ENCODE measurements around the gene PREX1.
A peak's percentile ranks its signal among the peaks of the same experiment; 100 is the strongest.

The PREX1 gene

GRCh38 chr20:48624315-48625020 is 203.3 kb downstream of the PREX1 start:
- no peak for DNase-seq (ENCODE audit: low read depth in 2 of 2)

GRCh38 chr20:48623906-48624265 is 203.9 kb downstream of the PREX1 start:
- no peak for DNase-seq (ENCODE audit: low read depth in 2 of 2)

- no peak for DNase-seq (ENCODE audit: low read depth in 2 of 2)
Observed at GRCh38 chr20:48623176-48623905, 204.5 kb downstream of the PREX1 start.

- no peak for DNase-seq (ENCODE audit: low read depth in 2 of 2)
Observed at GRCh38 chr20:48622421-48622820, 205.4 kb downstream of the PREX1 start.

- no peak for DNase-seq (ENCODE audit: low read depth in 2 of 2)
Observed at GRCh38 chr20:48621376-48622078, 206.3 kb downstream of the PREX1 start.

GRCh38 chr20:48620507-48621375 is 207.1 kb downstream of the PREX1 start:
- DNase-seq (ENCODE audit: low read depth in 2 of 2) = peak; percentile 10 to 39

- no peak for DNase-seq (ENCODE audit: low read depth in 2 of 2)
Observed at GRCh38 chr20:48620154-48620506, 207.7 kb downstream of the PREX1 start.

- no peak for DNase-seq (ENCODE audit: low read depth in 2 of 2)
Observed at GRCh38 chr20:48619126-48620101, 208.4 kb downstream of the PREX1 start.

GRCh38 chr20:48618631-48619030 is 209.2 kb downstream of the PREX1 start:
- no peak for DNase-seq (ENCODE audit: low read depth in 2 of 2)

- no peak for DNase-seq (ENCODE audit: low read depth in 2 of 2)
Observed at GRCh38 chr20:48618052-48618451, 209.7 kb downstream of the PREX1 start.

- no peak for DNase-seq (ENCODE audit: low read depth in 2 of 2)
Observed at GRCh38 chr20:48617481-48617880, 210.3 kb downstream of the PREX1 start.

- no peak for DNase-seq (ENCODE audit: low read depth in 2 of 2)
Observed at GRCh38 chr20:48616481-48616880, 211.3 kb downstream of the PREX1 start.

GRCh38 chr20:48615871-48616270 is 211.9 kb downstream of the PREX1 start:
- no peak for DNase-seq (ENCODE audit: low read depth in 2 of 2)

GRCh38 chr20:48614593-48615274 is 213.1 kb downstream of the PREX1 start:
- DNase-seq (ENCODE audit: low read depth in 2 of 2) = no peak

- no peak for DNase-seq (ENCODE audit: low read depth in 2 of 2)
Observed at GRCh38 chr20:48613926-48614325, 213.9 kb downstream of the PREX1 start.

GRCh38 chr20:48612335-48612734 is 215.5 kb downstream of the PREX1 start:
- DNase-seq (ENCODE audit: low read depth in 2 of 2) = no peak

GRCh38 chr20:48610996-48611395 is 216.8 kb downstream of the PREX1 start:
- DNase-seq (ENCODE audit: low read depth in 2 of 2) = no peak

- no peak for DNase-seq (ENCODE audit: low read depth in 2 of 2)
Observed at GRCh38 chr20:48609491-48609978, 218.3 kb downstream of the PREX1 start.

- no peak for DNase-seq (ENCODE audit: low read depth in 2 of 2)
Observed at GRCh38 chr20:48608756-48609155, 219.0 kb downstream of the PREX1 start.

- no peak for DNase-seq (ENCODE audit: low read depth in 2 of 2)
Observed at GRCh38 chr20:48607544-48607865, 220.3 kb downstream of the PREX1 start.

All from stimulated activated CD8-positive, alpha-beta memory T cell treated with anti-CD3 and anti-CD28 coated beads, Interleukin-7, amount 100 ng/mL, for 4 hours (primary cell).